Measurements from ENCODE around the gene TESK2. TPM values are rescaled to one million over a fixed set of nuclear protein-coding genes. Genes with fewer than 3 reads are reported as not detected.
"Not testable (repeated sequence)": the region's sequence is repeated elsewhere in the genome, so short reads cannot be mapped to it uniquely, and the experiment has no call there.

TESK2 gene
- total RNA-seq, 1 donor from 2014 or later = 14.9 TPM

GRCh38 chr1:45386219-45386618, 104.7 kb downstream of the TESK2 start:
- no peak for DNase-seq (ENCODE audit: low spot score)
- Histone ChIP-seq H3K9ac (no peak overlapping the region), H3K4me2 (no peak overlapping the region), H3K27ac (no peak overlapping the region), H2AFZ (replicated peaks) (no peak overlapping the region), H3K4me1 (no peaks in the 10 kb centered on the region), H3K79me2 (ENCODE audit: low read depth) (no peaks in the 10 kb centered on the region), H3K27me3 (no peaks in the 10 kb centered on the region), H4K20me1 (ENCODE audit: low read depth) (no peaks in the 10 kb centered on the region), H3K36me3 (no peaks in the 10 kb centered on the region), H3K4me3 (no peak overlapping the region), H3F3A (ENCODE audit: low read depth) (no peaks in the 10 kb centered on the region), H3K9me3 (ENCODE audit: low read depth) (no peaks in the 10 kb centered on the region)
- no peaks in the 10 kb centered on the region for H3K9me3 Mint-ChIP-seq
- no peak overlapping the region for H3K27ac Mint-ChIP-seq
- no peak overlapping the region for H3K4me3 Mint-ChIP-seq
- peaks cover under 1% of the 10 kb centered on the region for H3K4me1 Mint-ChIP-seq
- no peaks in the 10 kb centered on the region for H3K36me3 Mint-ChIP-seq
- TF ChIP-seq, protein P1, sequence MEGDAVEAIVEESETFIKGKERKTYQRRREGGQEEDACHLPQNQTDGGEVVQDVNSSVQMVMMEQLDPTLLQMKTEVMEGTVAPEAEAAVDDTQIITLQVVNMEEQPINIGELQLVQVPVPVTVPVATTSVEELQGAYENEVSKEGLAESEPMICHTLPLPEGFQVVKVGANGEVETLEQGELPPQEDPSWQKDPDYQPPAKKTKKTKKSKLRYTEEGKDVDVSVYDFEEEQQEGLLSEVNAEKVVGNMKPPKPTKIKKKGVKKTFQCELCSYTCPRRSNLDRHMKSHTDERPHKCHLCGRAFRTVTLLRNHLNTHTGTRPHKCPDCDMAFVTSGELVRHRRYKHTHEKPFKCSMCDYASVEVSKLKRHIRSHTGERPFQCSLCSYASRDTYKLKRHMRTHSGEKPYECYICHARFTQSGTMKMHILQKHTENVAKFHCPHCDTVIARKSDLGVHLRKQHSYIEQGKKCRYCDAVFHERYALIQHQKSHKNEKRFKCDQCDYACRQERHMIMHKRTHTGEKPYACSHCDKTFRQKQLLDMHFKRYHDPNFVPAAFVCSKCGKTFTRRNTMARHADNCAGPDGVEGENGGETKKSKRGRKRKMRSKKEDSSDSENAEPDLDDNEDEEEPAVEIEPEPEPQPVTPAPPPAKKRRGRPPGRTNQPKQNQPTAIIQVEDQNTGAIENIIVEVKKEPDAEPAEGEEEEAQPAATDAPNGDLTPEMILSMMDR (IDR thresholded peaks at IDR 0.05) = no peak
- no peak for TF ChIP-seq EZH2 (IDR thresholded peaks at IDR 0.05)
- TF ChIP-seq EZH2phosphoT487 (IDR thresholded peaks at IDR 0.05) = no peak
- H3K27me3 Mint-ChIP-seq (ENCODE audit: insufficient read depth, low read depth) = peaks cover 3% of the 10 kb centered on the region

GRCh38 chr1:45385302-45385701, 105.7 kb downstream of the TESK2 start:
- Mint-ChIP-seq H3K36me3 (no peaks in the 10 kb centered on the region), H3K27ac (no peak overlapping the region), H3K27me3 (ENCODE audit: insufficient read depth, low read depth) (peaks cover 4% of the 10 kb centered on the region), H3K4me1 (peaks cover 3% of the 10 kb centered on the region), H3K9me3 (no peaks in the 10 kb centered on the region), H3K4me3 (no peak overlapping the region)
- H3K9me3 ChIP-seq (ENCODE audit: low read depth) = no peaks in the 10 kb centered on the region
- H3K4me1 ChIP-seq = no peaks in the 10 kb centered on the region
- H3K79me2 ChIP-seq (ENCODE audit: low read depth) = no peaks in the 10 kb centered on the region
- no peaks in the 10 kb centered on the region for H3F3A ChIP-seq (ENCODE audit: low read depth)
- no peak for DNase-seq (ENCODE audit: low spot score)
- H3K36me3 ChIP-seq = no peaks in the 10 kb centered on the region
- no peak overlapping the region for H3K9ac ChIP-seq
- H3K27me3 ChIP-seq = no peaks in the 10 kb centered on the region
- TF ChIP-seq EZH2phosphoT487 (IDR thresholded peaks at IDR 0.05) = no peak
- TF ChIP-seq, protein P1 (IDR thresholded peaks at IDR 0.05) = no peak
- no peak for TF ChIP-seq EZH2 (IDR thresholded peaks at IDR 0.05)
- H3K4me2 ChIP-seq = no peak overlapping the region
- no peak overlapping the region for H3K4me3 ChIP-seq
- H4K20me1 ChIP-seq (ENCODE audit: low read depth) = no peaks in the 10 kb centered on the region
- no peak overlapping the region for H3K27ac ChIP-seq
- no peak overlapping the region for H2AFZ ChIP-seq (replicated peaks)

GRCh38 chr1:45384213-45384612, 106.8 kb downstream of the TESK2 start:
- H3K27ac Mint-ChIP-seq; H3F3A ChIP-seq (ENCODE audit: low read depth); H3K36me3 Mint-ChIP-seq; H3K27me3 ChIP-seq; H3K9me3 ChIP-seq (ENCODE audit: low read depth); H3K79me2 ChIP-seq (ENCODE audit: low read depth); H3K4me1 Mint-ChIP-seq; H3K4me1 ChIP-seq; H3K4me2 ChIP-seq; H3K36me3 ChIP-seq; DNase-seq (ENCODE audit: low spot score); H3K27me3 Mint-ChIP-seq (ENCODE audit: insufficient read depth, low read depth); H3K27ac ChIP-seq; H4K20me1 ChIP-seq (ENCODE audit: low read depth); H2AFZ ChIP-seq (replicated peaks); H3K9me3 Mint-ChIP-seq; H3K9ac ChIP-seq; H3K4me3 ChIP-seq; H3K4me3 Mint-ChIP-seq: not testable (repeated sequence)

DNA sequence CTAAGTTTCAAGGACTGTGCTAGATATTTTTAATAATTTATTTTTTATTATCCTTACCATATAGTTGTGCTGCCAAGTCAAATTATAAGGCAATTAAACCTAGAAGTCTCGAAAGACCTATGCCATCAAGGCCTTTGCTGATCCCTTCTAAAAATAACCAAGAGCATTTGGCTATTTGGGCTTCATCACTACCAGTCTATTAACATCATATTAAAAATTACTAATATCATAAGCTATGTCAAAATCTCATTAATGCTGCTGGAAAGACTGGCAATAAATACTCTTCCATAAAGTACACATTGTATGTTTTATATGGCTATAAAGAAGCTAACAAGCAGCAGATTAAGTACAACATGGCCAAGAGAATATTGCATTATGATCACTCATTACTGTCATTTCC, 107.8 kb downstream of the TESK2 start:
- H3K27ac Mint-ChIP-seq = no peak overlapping the region
- Histone ChIP-seq H3K9ac (no peak overlapping the region), H3K27me3 (no peaks in the 10 kb centered on the region), H3K79me2 (ENCODE audit: low read depth) (no peaks in the 10 kb centered on the region), H3K4me3 (no peak overlapping the region), H3K36me3 (no peaks in the 10 kb centered on the region), H3F3A (ENCODE audit: low read depth) (no peaks in the 10 kb centered on the region), H3K4me2 (no peak overlapping the region), H4K20me1 (ENCODE audit: low read depth) (no peaks in the 10 kb centered on the region), H3K27ac (no peak overlapping the region), H3K4me1 (no peaks in the 10 kb centered on the region), H2AFZ (replicated peaks) (no peak overlapping the region), H3K9me3 (ENCODE audit: low read depth) (no peaks in the 10 kb centered on the region)
- TF ChIP-seq EZH2phosphoT487 (IDR thresholded peaks at IDR 0.05) (no peak), EZH2 (IDR thresholded peaks at IDR 0.05) (no peak)
- TF ChIP-seq, protein P1 (IDR thresholded peaks at IDR 0.05) = no peak
- no peak for DNase-seq (ENCODE audit: low spot score)
- peaks cover 4% of the 10 kb centered on the region for H3K27me3 Mint-ChIP-seq (ENCODE audit: insufficient read depth, low read depth)
- no peaks in the 10 kb centered on the region for H3K9me3 Mint-ChIP-seq
- H3K36me3 Mint-ChIP-seq = no peaks in the 10 kb centered on the region
- no peak overlapping the region for H3K4me3 Mint-ChIP-seq
- peaks cover 3% of the 10 kb centered on the region for H3K4me1 Mint-ChIP-seq
